Measurements from ENCODE around the gene COPS4.

DNA sequence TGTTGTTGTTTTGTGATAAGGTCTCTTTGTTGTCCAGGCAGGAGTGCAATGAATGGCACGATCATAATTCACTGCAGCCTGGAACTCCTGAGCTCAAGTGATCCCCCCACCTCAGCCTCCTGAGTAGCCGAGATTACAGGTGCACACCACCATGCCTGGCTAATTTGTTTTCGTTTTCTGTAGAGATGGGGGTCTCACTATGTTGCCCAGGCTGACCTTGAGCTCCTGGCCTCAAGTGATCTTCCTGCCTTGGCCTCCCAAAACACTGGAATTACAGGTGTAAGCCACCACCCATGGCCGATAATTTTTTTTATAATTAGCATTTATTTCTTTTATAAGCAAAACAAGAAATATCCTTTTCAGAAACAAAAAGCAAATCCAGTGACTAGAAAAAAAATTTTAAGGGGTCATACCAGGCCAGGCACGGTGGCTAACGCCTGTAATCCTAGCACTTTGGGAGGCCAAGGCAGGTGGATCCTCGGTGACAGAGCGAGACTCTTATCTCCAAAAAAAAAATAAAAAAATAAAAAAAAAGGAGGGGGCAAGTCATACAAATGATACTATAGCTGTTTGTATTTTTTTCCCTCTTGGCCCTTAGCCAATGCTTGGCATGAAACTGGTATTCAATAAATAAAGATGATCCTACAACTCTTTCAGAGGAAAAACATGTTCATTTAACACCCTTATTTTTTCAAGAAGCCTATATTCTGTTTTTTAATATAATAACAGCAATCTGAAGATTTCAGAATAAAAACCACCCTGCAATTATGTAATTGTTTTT is 76.2 kb downstream of the COPS4 start:
- TF ChIP-seq, protein P1, sequence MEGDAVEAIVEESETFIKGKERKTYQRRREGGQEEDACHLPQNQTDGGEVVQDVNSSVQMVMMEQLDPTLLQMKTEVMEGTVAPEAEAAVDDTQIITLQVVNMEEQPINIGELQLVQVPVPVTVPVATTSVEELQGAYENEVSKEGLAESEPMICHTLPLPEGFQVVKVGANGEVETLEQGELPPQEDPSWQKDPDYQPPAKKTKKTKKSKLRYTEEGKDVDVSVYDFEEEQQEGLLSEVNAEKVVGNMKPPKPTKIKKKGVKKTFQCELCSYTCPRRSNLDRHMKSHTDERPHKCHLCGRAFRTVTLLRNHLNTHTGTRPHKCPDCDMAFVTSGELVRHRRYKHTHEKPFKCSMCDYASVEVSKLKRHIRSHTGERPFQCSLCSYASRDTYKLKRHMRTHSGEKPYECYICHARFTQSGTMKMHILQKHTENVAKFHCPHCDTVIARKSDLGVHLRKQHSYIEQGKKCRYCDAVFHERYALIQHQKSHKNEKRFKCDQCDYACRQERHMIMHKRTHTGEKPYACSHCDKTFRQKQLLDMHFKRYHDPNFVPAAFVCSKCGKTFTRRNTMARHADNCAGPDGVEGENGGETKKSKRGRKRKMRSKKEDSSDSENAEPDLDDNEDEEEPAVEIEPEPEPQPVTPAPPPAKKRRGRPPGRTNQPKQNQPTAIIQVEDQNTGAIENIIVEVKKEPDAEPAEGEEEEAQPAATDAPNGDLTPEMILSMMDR (IDR thresholded peaks at IDR 0.05), result no peak
- TF ChIP-seq EZH2phosphoT487 (IDR thresholded peaks at IDR 0.05), result no peak
- no peak for TF ChIP-seq EZH2 (IDR thresholded peaks at IDR 0.05)

All from neural progenitor cell (in vitro differentiated cells).